ENCODE measurements around the gene INHA.

The INHA gene

GRCh38 chr2:219526320-219527075 is 45.6 kb upstream of the INHA start:
- Histone ChIP-seq H3K9me3 (ENCODE audit: severe bottlenecking) (no peaks in the 10 kb centered on the region), H3K27me3 (ENCODE audit: insufficient read depth, poor library complexity, severe bottlenecking) (peaks cover 22% of the 10 kb centered on the region), H3K36me3 (ENCODE audit: low read depth) (no peaks in the 10 kb centered on the region), H3K4me1 (ENCODE audit: insufficient read depth, poor library complexity, severe bottlenecking) (peaks cover 4% of the 10 kb centered on the region), H3K4me3 (ENCODE audit: severe bottlenecking) (no peak overlapping the region), H3K27ac (ENCODE audit: poor library complexity, severe bottlenecking) (no peak overlapping the region)
- TF ChIP-seq CTCF (IDR thresholded peaks at IDR 0.05; ENCODE audit: poor library complexity, severe bottlenecking), result no peak
- no peak for ATAC-seq (ENCODE audit: low read depth)
- DNase-seq (ENCODE audit: low spot score), result no peak

- no peaks in the 10 kb centered on the region for H3K36me3 ChIP-seq (ENCODE audit: low read depth)
- no peak overlapping the region for H3K27ac ChIP-seq (ENCODE audit: poor library complexity, severe bottlenecking)
- no peak overlapping the region for H3K4me3 ChIP-seq (ENCODE audit: severe bottlenecking)
- no peak for DNase-seq (ENCODE audit: low spot score)
- no peaks in the 10 kb centered on the region for H3K9me3 ChIP-seq (ENCODE audit: severe bottlenecking)
- ATAC-seq (ENCODE audit: low read depth), result no peak
- H3K27me3 ChIP-seq (ENCODE audit: insufficient read depth, poor library complexity, severe bottlenecking), result peaks cover 22% of the 10 kb centered on the region
- peaks cover under 1% of the 10 kb centered on the region for H3K4me1 ChIP-seq (ENCODE audit: insufficient read depth, poor library complexity, severe bottlenecking)
- TF ChIP-seq CTCF (IDR thresholded peaks at IDR 0.05; ENCODE audit: poor library complexity, severe bottlenecking), result no peak
These were observed 45.1 kb upstream of the INHA start for GRCh38 chr2:219527076-219527394.

GRCh38 chr2:219527472-219527871 is 44.6 kb upstream of the INHA start:
- DNase-seq (ENCODE audit: low spot score), result no peak
- TF ChIP-seq CTCF (IDR thresholded peaks at IDR 0.05; ENCODE audit: poor library complexity, severe bottlenecking), result no peak
- Histone ChIP-seq H3K36me3 (ENCODE audit: low read depth) (no peaks in the 10 kb centered on the region), H3K4me1 (ENCODE audit: insufficient read depth, poor library complexity, severe bottlenecking) (no peaks in the 10 kb centered on the region), H3K4me3 (ENCODE audit: severe bottlenecking) (no peak overlapping the region), H3K9me3 (ENCODE audit: severe bottlenecking) (no peaks in the 10 kb centered on the region), H3K27me3 (ENCODE audit: insufficient read depth, poor library complexity, severe bottlenecking) (peaks cover 22% of the 10 kb centered on the region), H3K27ac (ENCODE audit: poor library complexity, severe bottlenecking) (no peak overlapping the region)
- ATAC-seq (ENCODE audit: low read depth), result no peak

GRCh38 chr2:219530048-219530963 is 41.8 kb upstream of the INHA start:
- ATAC-seq (ENCODE audit: low read depth), result peak; percentile 80
- H3K9me3 ChIP-seq (ENCODE audit: severe bottlenecking), result no peaks in the 10 kb centered on the region
- H3K4me3 ChIP-seq (ENCODE audit: severe bottlenecking), result no peak overlapping the region
- H3K4me1 ChIP-seq (ENCODE audit: insufficient read depth, poor library complexity, severe bottlenecking), result no peaks in the 10 kb centered on the region
- no peak overlapping the region for H3K27ac ChIP-seq (ENCODE audit: poor library complexity, severe bottlenecking)
- DNase-seq (ENCODE audit: low spot score), result no peak
- peak; percentile 94 for TF ChIP-seq CTCF (IDR thresholded peaks at IDR 0.05; ENCODE audit: poor library complexity, severe bottlenecking)
- H3K36me3 ChIP-seq (ENCODE audit: low read depth), result no peaks in the 10 kb centered on the region
- H3K27me3 ChIP-seq (ENCODE audit: insufficient read depth, poor library complexity, severe bottlenecking), result peaks cover 22% of the 10 kb centered on the region

Measured in RWPE2 (cell line).